OCI-LY3 (cell line): ENCODE data around the gene PLA2G2F.

Experiments
- CTCF ChIP-seq: fragments of 200-600, 300-600 bp; sonication (generic); IDR thresholded peaks from 2 replicates; pipeline ENCODE4 v1.5.1; 2014; ENCODE audit warnings: antibody characterized with exemption, low read length, low read depth
- EZH2phosphoT487 ChIP-seq: fragments of 200-600 bp; shearing (Covaris generic); IDR thresholded peaks from 2 replicates; pipeline ENCODE4 v1.6.1; 2018; ENCODE audit warnings: antibody characterized with exemption, mixed run types, low read depth

DNA sequence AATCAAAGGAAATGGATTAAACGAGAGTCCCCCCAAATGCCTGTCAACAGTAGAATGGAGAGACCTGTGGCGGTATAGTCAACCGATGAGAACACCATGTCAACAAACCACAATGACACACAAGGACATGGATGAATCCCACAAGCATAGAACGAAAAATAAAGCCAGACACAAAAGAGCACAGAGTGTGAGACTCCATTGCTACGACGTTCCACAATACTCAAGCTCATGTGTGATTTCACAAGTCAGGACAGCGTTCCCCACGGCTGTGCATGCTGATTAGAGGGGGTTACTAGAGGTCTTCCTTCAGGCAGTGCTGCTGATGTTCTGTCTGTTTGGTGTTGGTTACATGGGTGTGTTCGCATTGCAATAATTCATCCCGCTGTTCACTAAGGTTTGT, 14.0 kb upstream of the PLA2G2F start:
- TF ChIP-seq CTCF (no peak), EZH2phosphoT487 (no peak)
